H1 (cell line): ENCODE data around the gene PLK1. TPM values are rescaled to one million over a fixed set of nuclear protein-coding genes. Genes with fewer than 3 reads are reported as not detected.
"Not testable (repeated sequence)": the region's sequence is repeated elsewhere in the genome, so short reads cannot be mapped to it uniquely, and the experiment has no call there.

Experiments
- CTCF ChIA-PET: fragments of 300-600 bp; sonication (Branson Sonifier 250); formaldehyde crosslinking; loops from one replicate; lab custom pipeline; 2021; ENCODE audit not compliant: partially characterized antibody; lab: Charles Lee
- POLR2A ChIA-PET: fragments of 300-600 bp; sonication (Branson Sonifier 250); formaldehyde crosslinking; loops from one replicate; lab custom pipeline; 2021; ENCODE audit warnings: inconsistent platforms; ENCODE audit not compliant: partially characterized antibody; lab: Charles Lee
- DNase-seq, 2 experiments: peaks; one replicate each; pipeline versions ENCODE4 v3.0.0 to v3.0.0-alpha.2; 2010 to 2022; ENCODE audit warnings: low spot score in 2 of 2, low read depth in 1 of 2, mixed read lengths in 1 of 2
- FAIRE-seq: peaks from 2 replicates; lab custom pipeline; 2011; peaks lifted over from hg19 to GRCh38; lab: Jason Lieb, UNC
- H2AFZ ChIP-seq: 2 replicates; pipeline ENCODE4 v1.8.1; 2012; ENCODE audit warnings: low read length, inconsistent platforms
- H2AK5ac ChIP-seq: 2 replicates; pipeline ENCODE4 v1.6.1; 2013; ENCODE audit warnings: low read depth, low read length
- H2BK120ac ChIP-seq: replicated peaks from 2 replicates; pipeline ENCODE3; 2013; ENCODE audit warnings: low read depth, low read length, inconsistent platforms
- H2BK12ac ChIP-seq: 2 replicates; pipeline ENCODE4 v1.6.1; 2013; ENCODE audit warnings: low read depth, low read length
- H2BK15ac ChIP-seq: 2 replicates; pipeline ENCODE4 v1.6.1; 2013; ENCODE audit warnings: low read length
- H2BK20ac ChIP-seq: 2 replicates; pipeline ENCODE4 v1.6.1; 2013; ENCODE audit warnings: low read length
- H2BK5ac ChIP-seq: 2 replicates; pipeline ENCODE4 v1.6.1; 2013; ENCODE audit warnings: low read depth, low read length
- H3K14ac ChIP-seq: 2 replicates; pipeline ENCODE4 v1.6.1; 2013; ENCODE audit warnings: inconsistent platforms; ENCODE audit not compliant: insufficient read length
- H3K18ac ChIP-seq: 2 replicates; pipeline ENCODE4 v1.6.1; 2013; ENCODE audit warnings: low read length; ENCODE audit errors: extremely low read depth
- H3K23ac ChIP-seq: 2 replicates; pipeline ENCODE4 v1.6.1; 2013; ENCODE audit warnings: inconsistent platforms; ENCODE audit not compliant: insufficient read length
- H3K23me2 ChIP-seq: 2 replicates; pipeline ENCODE4 v1.6.1; 2013; ENCODE audit warnings: low read depth, low read length
- H3K27ac ChIP-seq: 2 replicates; pipeline ENCODE4 v1.6.1; 2011; ENCODE audit warnings: low read depth, low read length, inconsistent platforms
- H3K27me3 ChIP-seq, 4 experiments: replicated peaks in 1 of 4; 1 replicate in 1 of 4; 2 replicates in 3 of 4; pipeline versions ENCODE4 v1.6.1 to v1.8.1; 2011 to 2013; ENCODE audit warnings: low read length in 3 of 4, mild to moderate bottlenecking in 3 of 4, inconsistent platforms in 2 of 4, mixed read lengths in 2 of 4, moderate library complexity in 1 of 4; ENCODE audit not compliant: control insufficient read depth in 3 of 4, insufficient read depth in 3 of 4; ENCODE audit errors: extremely low read depth in 1 of 4
- H3K36me3 ChIP-seq, 4 experiments: 2 replicates each; pipeline versions ENCODE4 v1.6.1 to v1.8.1; 2011 to 2013; ENCODE audit warnings: mild to moderate bottlenecking in 4 of 4, low read length in 3 of 4, moderate library complexity in 2 of 4, control low read depth in 1 of 4, inconsistent platforms in 1 of 4; ENCODE audit not compliant: insufficient read depth in 4 of 4, control insufficient read depth in 2 of 4
- H3K4ac ChIP-seq: replicated peaks from 2 replicates; pipeline ENCODE3; 2013; ENCODE audit warnings: low read length, low read depth, mixed read lengths, inconsistent platforms; ENCODE audit not compliant: insufficient read length
- H3K4me1 ChIP-seq, 4 experiments: replicated peaks in 1 of 4; 1 replicate in 1 of 4; 2 replicates in 3 of 4; pipeline versions ENCODE4 v1.6.1 to v1.8.1; 2011 to 2013; ENCODE audit warnings: low read length in 3 of 4, inconsistent platforms in 2 of 4, mixed read lengths in 1 of 4; ENCODE audit not compliant: insufficient read depth in 4 of 4, control insufficient read depth in 3 of 4
- H3K4me2 ChIP-seq, 2 experiments: 2 replicates each; pipeline versions ENCODE4 v1.6.1 to v1.8.1; 2011 to 2013; ENCODE audit warnings: low read depth in 2 of 2, low read length in 2 of 2, control low read depth in 1 of 2, inconsistent platforms in 1 of 2, mild to moderate bottlenecking in 1 of 2; ENCODE audit not compliant: insufficient read depth in 1 of 2
- H3K4me3 ChIP-seq, 4 experiments: fragments of 200-600, 300-600 bp in 1 of 4; sonication (generic), shearing (Covaris generic), sonication (Bioruptor Twin) in 1 of 4; 2 replicates each; pipeline versions ENCODE4 v1.5.1 to v1.8.1; 2011 to 2016; ENCODE audit warnings: low read length in 4 of 4, low read depth in 3 of 4, control low read depth in 2 of 4, inconsistent platforms in 2 of 4, mild to moderate bottlenecking in 2 of 4, mixed read lengths in 1 of 4, moderate library complexity in 1 of 4; ENCODE audit not compliant: insufficient read depth in 2 of 4; ENCODE audit errors: extremely low read depth in 1 of 4
- H3K56ac ChIP-seq: replicated peaks from 2 replicates; pipeline ENCODE3; 2013; ENCODE audit warnings: low read depth, mild to moderate bottlenecking, mixed read lengths, low read length, inconsistent platforms; ENCODE audit not compliant: insufficient read length
- H3K79me1 ChIP-seq: 2 replicates; pipeline ENCODE4 v1.6.1; 2013; ENCODE audit warnings: low read depth, low read length, control low read depth
- H3K79me2 ChIP-seq, 2 experiments: 2 replicates each; pipeline versions ENCODE4 v1.6.1 to v1.8.1; 2012 to 2013; ENCODE audit warnings: low read length in 2 of 2, mild to moderate bottlenecking in 2 of 2, inconsistent platforms in 1 of 2; ENCODE audit not compliant: insufficient read depth in 2 of 2, control insufficient read depth in 1 of 2
- H3K9ac ChIP-seq, 4 experiments: replicated peaks in 1 of 4; 1 replicate in 1 of 4; 2 replicates in 3 of 4; pipeline versions ENCODE4 v1.6.1 to v1.8.1; 2011 to 2013; ENCODE audit warnings: low read depth in 3 of 4, low read length in 3 of 4, control low read depth in 2 of 4, mild to moderate bottlenecking in 2 of 4, moderate library complexity in 2 of 4, inconsistent platforms in 1 of 4; ENCODE audit errors: extremely low read depth in 1 of 4
- H3K9me3 ChIP-seq, 2 experiments: 2 replicates each; pipeline versions ENCODE4 v1.6.1 to v1.8.1; 2012 to 2013; ENCODE audit warnings: mild to moderate bottlenecking in 2 of 2, moderate library complexity in 2 of 2, control low read depth in 1 of 2, inconsistent platforms in 1 of 2, low read depth in 1 of 2, low read length in 1 of 2, mixed read lengths in 1 of 2; ENCODE audit not compliant: insufficient read depth in 2 of 2
- H4K20me1 ChIP-seq, 2 experiments: replicated peaks in 1 of 2; 2 replicates each; pipeline versions ENCODE3 to v1.8.1; 2011 to 2013; ENCODE audit warnings: inconsistent platforms in 2 of 2, low read length in 2 of 2, mild to moderate bottlenecking in 1 of 2; ENCODE audit not compliant: insufficient read depth in 2 of 2, control insufficient read depth in 1 of 2
- H4K5ac ChIP-seq: 2 replicates; pipeline ENCODE4 v1.6.1; 2013; ENCODE audit warnings: low read length, low read depth, mixed read lengths, inconsistent platforms; ENCODE audit not compliant: insufficient read length
- H4K8ac ChIP-seq: 2 replicates; pipeline ENCODE4 v1.8.0; 2013; ENCODE audit warnings: mild to moderate bottlenecking, moderate library complexity, low read length, inconsistent platforms; ENCODE audit not compliant: insufficient read depth; ENCODE audit errors: extremely low read depth
- H4K91ac ChIP-seq: replicated peaks from 2 replicates; pipeline ENCODE3; 2013; ENCODE audit warnings: low read length, mixed read lengths, inconsistent platforms; ENCODE audit not compliant: insufficient read length
- WGBS, 2 experiments: shearing (Covaris generic) in 1 of 2; methylation state at CpG; one replicate each; pipeline versions ENCODE4 v1.1.6 to v1.1.7; 2013 to 2015; ENCODE audit warnings: low lambda C conversion rate in 2 of 2, mixed read lengths in 2 of 2, inconsistent platforms in 1 of 2, low coverage in 1 of 2, missing lambda C conversion rate in 1 of 2; ENCODE audit not compliant: insufficient replicate concordance in 2 of 2, insufficient coverage in 1 of 2, insufficient read length in 1 of 2; ENCODE audit errors: extremely low coverage in 1 of 2, missing lambda C conversion rate in 1 of 2; 5-methylcytosine and 5-hydroxymethylcytosine counted together
- polyA plus RNA-seq, 7 experiments: library from polyadenylated mRNA; depleted of rRNA in 3 of 7; stranded (reverse) in 5 of 7; unstranded in 2 of 7; fragments of >200 nt in 5 of 7; fragments of 200-250 nt in 2 of 7; gene quantifications; 1 replicate in 5 of 7; 2 replicates in 1 of 7; 4 replicates in 1 of 7; pipeline versions ENCODE4 v1.2.1 to v1.2.3, GENCODE V29; 2011 to 2013; ENCODE audit warnings: missing spikeins in 2 of 7, mixed read lengths in 2 of 7
- total RNA-seq: library from RNA; stranded (reverse); fragmentation: NEBNext Ultra II Directional; extraction: Animal tissue kit (Norgen Biotek cat#: 25700); gene quantifications from 2 replicates; pipeline ENCODE4 v1.2.1, GENCODE V29; 2021

Gene PLK1
- total and polyA plus RNA-seq, 2 of the 8 experiments (the other 6 are each of a cell fraction or from before 2014, with no cell fraction given) = 127 to 139 TPM

GRCh38 chr16:23631874-23632273, 46.8 kb upstream of the PLK1 start:
- H3K4me1 ChIP-seq, H4K91ac ChIP-seq, H3K4ac ChIP-seq, H4K20me1 ChIP-seq, H3K79me1 ChIP-seq, H3K9me3 ChIP-seq, H3K27me3 ChIP-seq, H3K23ac ChIP-seq, CTCF ChIA-PET, H4K5ac ChIP-seq, DNase-seq, H3K56ac ChIP-seq, FAIRE-seq, H3K18ac ChIP-seq, H2BK12ac ChIP-seq, H3K14ac ChIP-seq, H4K8ac ChIP-seq, H3K4me2 ChIP-seq, H3K9ac ChIP-seq, H2BK15ac ChIP-seq, H3K23me2 ChIP-seq, H2AFZ ChIP-seq, H2BK5ac ChIP-seq, H2BK20ac ChIP-seq, H3K4me3 ChIP-seq, H3K27ac ChIP-seq, H2BK120ac ChIP-seq, H2AK5ac ChIP-seq: not testable (repeated sequence)
- peaks cover 0 to 20% of the 10 kb centered on the region in 2 experiments; a peak in 1 of 4 replicates for H3K79me2 ChIP-seq
- POLR2A ChIA-PET = interaction anchor here (1.1 kb wide), 1 partner anchor 19 kb away, joined by 3 read pairs; no protein-coding TSS in a partner anchor
- WGBS, 2 experiments = 94% methylated on average over 3 of the region's 3 CpGs; no CpG with 5 or more reads in 1 of the 2 experiments
- peaks cover 24 to 75% (median 55%) of the 10 kb centered on the region in 4 experiments for H3K36me3 ChIP-seq
